Type B pancreatic cell (in vitro differentiated cells): ENCODE results near the gene GLIS1. TPM values are rescaled to one million over a fixed set of nuclear protein-coding genes. Genes with fewer than 3 reads are reported as not detected.

Source experiments
- DNase-seq: peaks from one replicate; pipeline ENCODE4 v3.0.0; 2021; ENCODE audit warnings: mixed read lengths; ENCODE audit not compliant: unreplicated experiment; ENCODE audit errors: extremely low spot score
- H3K27ac Mint-ChIP-seq: 2 replicates; pipeline ENCODE4 v1.8.0; 2021; ENCODE audit warnings: mild to moderate bottlenecking, mixed read lengths
- H3K27me3 Mint-ChIP-seq: 2 replicates; pipeline ENCODE4 v1.8.0; 2021; ENCODE audit warnings: mixed read lengths
- H3K36me3 Mint-ChIP-seq: 2 replicates; pipeline ENCODE4 v1.8.0; 2021; ENCODE audit warnings: mixed read lengths
- H3K4me1 Mint-ChIP-seq: one replicate; pipeline ENCODE4 v1.8.0; 2021; ENCODE audit warnings: mixed read lengths; ENCODE audit not compliant: unreplicated experiment
- H3K4me3 Mint-ChIP-seq: 2 replicates; pipeline ENCODE4 v1.8.0; 2021; ENCODE audit warnings: mild to moderate bottlenecking, mixed read lengths
- H3K9me3 Mint-ChIP-seq: 2 replicates; pipeline ENCODE4 v1.8.0; 2021; ENCODE audit warnings: mixed read lengths
- CTCF ChIP-seq: fragments of 200-600 bp; sonication (generic); conservative IDR thresholded peaks from 2 replicates; pipeline ENCODE4 v1.5.0; 2021; ENCODE audit warnings: antibody characterized with exemption, mild to moderate bottlenecking
- total RNA-seq: library from RNA; stranded (reverse); gene quantifications from 2 replicates; pipeline ENCODE4 v1.2.1, GENCODE V29; 2021; ENCODE audit warnings: low replicate concordance

The GLIS1 gene
- total RNA-seq, 1 donor from 2014 or later: 2.1 TPM

GRCh38 chr1:53459321-53460175, 279.4 kb downstream of the GLIS1 start, which contains the start of gene DMRTB1:
Gene DMRTB1 (plus strand): TSS chr1:53459399. CDS start chr1:53459454, 55 bp downstream.
- DNase-seq: no peak
- no peaks in the 10 kb centered on the region for H3K9me3 Mint-ChIP-seq
- H3K27ac Mint-ChIP-seq: no peak within 1 kb of the TSS
- TF ChIP-seq CTCF: no peak
- H3K4me1 Mint-ChIP-seq: peaks cover 7% of the 10 kb centered on the region
- no peaks in the 10 kb centered on the region for H3K36me3 Mint-ChIP-seq
- no peak within 1 kb of the TSS for H3K4me3 Mint-ChIP-seq
- no peaks in the 10 kb centered on the region for H3K27me3 Mint-ChIP-seq

- no peaks in the 10 kb centered on the region for H3K9me3 Mint-ChIP-seq
- no peak overlapping the region for H3K27ac Mint-ChIP-seq
- no peaks in the 10 kb centered on the region for H3K27me3 Mint-ChIP-seq
- H3K4me3 Mint-ChIP-seq: no peak overlapping the region
- no peak for TF ChIP-seq CTCF
- DNase-seq: no peak
- H3K4me1 Mint-ChIP-seq: peaks cover 7% of the 10 kb centered on the region
- H3K36me3 Mint-ChIP-seq: no peaks in the 10 kb centered on the region
Measured at GRCh38 chr1:53458634-53459033, 280.3 kb downstream of the GLIS1 start.

Other genes starting within 250 kb of the GLIS1 start
- 19.7 and 29.5 TPM in 2 replicates for gene NDC1, start 99.1 kb upstream of the GLIS1 start, total RNA-seq
- 30.2 and 31.6 TPM in 2 replicates for gene YIPF1, start 150.6 kb upstream of the GLIS1 start, total RNA-seq
- 4.1 and 6.0 TPM in 2 replicates for gene DIO1, start 155.0 kb upstream of the GLIS1 start, total RNA-seq
- 21.2 and 41.2 TPM in 2 replicates for gene IFT25, start 206.5 kb upstream of the GLIS1 start, total RNA-seq
- gene LRRC42, start 207.2 kb upstream of the GLIS1 start, total RNA-seq: 50.1 and 52.9 TPM in 2 replicates